CD14-positive monocyte (primary cell): ENCODE results near the gene SRPK1. TPM values are rescaled to one million over a fixed set of nuclear protein-coding genes. Genes with fewer than 3 reads are reported as not detected.

Experiments
- DNase-seq, 3 donors: peaks; one replicate each; pipeline ENCODE4 v3.0.0-alpha.2; 2011 to 2022
- H2AFZ ChIP-seq: 2 replicates; pipeline ENCODE4 v1.6.0; 2012; ENCODE audit warnings: mild to moderate bottlenecking, low read depth, low read length, inconsistent platforms; ENCODE audit not compliant: insufficient read depth, poor library complexity, severe bottlenecking
- H3K27ac ChIP-seq, 2 donors: 1 replicate in 1 of 2; 2 replicates in 1 of 2; pipeline ENCODE4 v1.5.1; 2012 to 2013; ENCODE audit warnings: low read length in 2 of 2, control low read depth in 1 of 2, inconsistent platforms in 1 of 2, low read depth in 1 of 2, mild to moderate bottlenecking in 1 of 2
- H3K27me3 ChIP-seq, 2 donors: one replicate each; pipeline versions ENCODE4 v1.6.0 to v1.6.1; 2011 to 2013; ENCODE audit warnings: low read length in 2 of 2; ENCODE audit not compliant: control insufficient read depth in 2 of 2, insufficient read depth in 2 of 2
- H3K36me3 ChIP-seq, 2 donors: replicated peaks in 1 of 2; 1 replicate in 1 of 2; 2 replicates in 1 of 2; pipeline versions ENCODE4 v1.5.1 to v1.6.1; 2012 to 2013; ENCODE audit warnings: low read length in 2 of 2, control low read depth in 1 of 2, inconsistent platforms in 1 of 2, mild to moderate bottlenecking in 1 of 2; ENCODE audit not compliant: insufficient read depth in 2 of 2, control insufficient read depth in 1 of 2
- H3K4me1 ChIP-seq, 2 donors: 1 replicate in 1 of 2; 2 replicates in 1 of 2; pipeline versions ENCODE4 v1.5.1 to v1.6.1; 2012 to 2013; ENCODE audit warnings: low read length in 2 of 2, control low read depth in 1 of 2, inconsistent platforms in 1 of 2, mild to moderate bottlenecking in 1 of 2, moderate library complexity in 1 of 2; ENCODE audit not compliant: insufficient read depth in 2 of 2, control insufficient read depth in 1 of 2
- H3K4me2 ChIP-seq: replicated peaks from 2 replicates; pipeline ENCODE3; 2012; ENCODE audit warnings: low read length, moderate library complexity, mild to moderate bottlenecking; ENCODE audit not compliant: poor library complexity, severe bottlenecking; ENCODE audit errors: extremely low read depth
- H3K4me3 ChIP-seq, 3 experiments: fragments of 200-600 bp in 1 of 3; sonication (generic) in 1 of 3; replicated peaks in 1 of 3; 1 replicate in 2 of 3; 2 replicates in 1 of 3; pipeline ENCODE4 v1.5.1; 2011 to 2013; ENCODE audit warnings: low read length in 3 of 3, mild to moderate bottlenecking in 3 of 3, control low read depth in 2 of 3, low read depth in 2 of 3, inconsistent platforms in 1 of 3, moderate library complexity in 1 of 3
- H3K79me2 ChIP-seq: 2 replicates; pipeline ENCODE4 v1.6.0; 2012; ENCODE audit warnings: mild to moderate bottlenecking, control low read depth, inconsistent platforms, low read length, moderate library complexity; ENCODE audit not compliant: insufficient read depth
- H3K9ac ChIP-seq: 2 replicates; pipeline ENCODE4 v1.6.0; 2017; ENCODE audit warnings: low read length, mild to moderate bottlenecking; ENCODE audit not compliant: insufficient read depth, poor library complexity, severe bottlenecking
- H3K9me3 ChIP-seq, 2 donors: replicated peaks in 1 of 2; 1 replicate in 1 of 2; 2 replicates in 1 of 2; pipeline versions ENCODE4 v1.5.1 to v1.6.1; 2012 to 2013; ENCODE audit warnings: low read length in 2 of 2, control low read depth in 1 of 2; ENCODE audit not compliant: control insufficient read depth in 1 of 2, insufficient read depth in 1 of 2
- H4K20me1 ChIP-seq: 2 replicates; pipeline ENCODE4 v1.6.0; 2012; ENCODE audit warnings: mild to moderate bottlenecking, low read length, control low read depth, moderate library complexity; ENCODE audit not compliant: insufficient read depth
- H3K27ac Mint-ChIP-seq, 7 donors: one replicate each; pipeline ENCODE4 v1.8.0; 2020; ENCODE audit warnings: mild to moderate bottlenecking in 7 of 7, mixed read lengths in 7 of 7, moderate library complexity in 6 of 7, inconsistent platforms in 2 of 7
- H3K27me3 Mint-ChIP-seq, 3 donors: one replicate each; pipeline ENCODE4 v1.8.0; 2021 to 2022; ENCODE audit warnings: low read depth in 3 of 3, mild to moderate bottlenecking in 3 of 3, mixed read lengths in 3 of 3, moderate library complexity in 3 of 3, inconsistent platforms in 1 of 3
- H3K36me3 Mint-ChIP-seq, 2 donors: one replicate each; pipeline ENCODE4 v1.8.0; 2020; ENCODE audit warnings: mixed read lengths in 2 of 2, inconsistent platforms in 1 of 2, mild to moderate bottlenecking in 1 of 2
- H3K4me1 Mint-ChIP-seq: one replicate; pipeline ENCODE4 v1.8.0; 2020; ENCODE audit warnings: mild to moderate bottlenecking, mixed read lengths
- H3K4me3 Mint-ChIP-seq, 2 donors: one replicate each; pipeline ENCODE4 v1.8.0; 2020; ENCODE audit warnings: mild to moderate bottlenecking in 2 of 2, mixed read lengths in 2 of 2, moderate library complexity in 1 of 2
- H3K9me3 Mint-ChIP-seq, 7 donors: one replicate each; pipeline ENCODE4 v1.8.0; 2020 to 2022; ENCODE audit warnings: mixed read lengths in 7 of 7, mild to moderate bottlenecking in 6 of 7, moderate library complexity in 6 of 7, inconsistent platforms in 2 of 7
- WGBS: methylation state at CpG from one replicate; pipeline ENCODE4 v1.1.5; 2013; ENCODE audit warnings: missing lambda C conversion rate; ENCODE audit not compliant: insufficient coverage; 5-methylcytosine and 5-hydroxymethylcytosine counted together
- intact Hi-C, 2 donors: fragments of 100-400 bp; cut with micrococcal nuclease; formaldehyde crosslinking; loops; one replicate each; pipeline versions ENCODE4 v1.15.0 to v1.15.1; 2023
- polyA plus RNA-seq, 3 donors: library from polyadenylated mRNA; depleted of rRNA in 1 of 3; unstranded in 2 of 3; stranded (reverse) in 1 of 3; fragments of 300-500 nt in 2 of 3; fragments of >200 nt in 1 of 3; fragmentation: Illumina TruSeq in 2 of 3; gene quantifications; 1 replicate in 2 of 3; 2 replicates in 1 of 3; pipeline ENCODE4 v1.2.3, GENCODE V29; 2012 to 2021
- TF ChIP-seq, protein P1 (sequence below): fragments of 200-600 bp; IDR thresholded peaks from one replicate; pipeline ENCODE4 v1.8.0; 2022; ENCODE audit warnings: antibody characterized with exemption, mild to moderate bottlenecking

SRPK1 gene
- polyA plus RNA-seq, 3 donors, result 7.2 to 24.8 (median 20.5) TPM

DNA sequence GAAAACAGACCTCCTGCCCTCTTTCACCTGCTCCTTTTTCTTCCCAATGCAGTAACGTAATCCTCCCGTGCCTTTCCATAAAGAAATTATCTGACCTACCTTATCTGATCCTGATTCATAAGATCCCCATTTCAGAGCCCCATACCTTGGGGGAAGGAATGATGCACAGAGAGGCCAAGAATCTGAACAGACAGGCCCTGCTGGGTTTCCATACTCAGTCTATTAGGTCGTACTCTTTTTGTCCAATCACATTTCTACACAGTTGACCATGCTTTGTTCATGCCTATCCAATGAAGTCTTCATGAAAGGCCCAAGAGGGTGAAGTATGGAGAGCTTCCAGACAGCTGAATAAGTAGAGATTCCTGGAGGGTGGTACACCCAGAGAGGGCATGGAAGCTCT, 25.3 kb downstream of the SRPK1 start:
- Histone ChIP-seq H3K9ac (no peak overlapping the region), H3K36me3 (peaks cover 7 to 39% of the 10 kb centered on the region in 2 donors), H3K79me2 (peaks cover 84% of the 10 kb centered on the region), H4K20me1 (no peaks in the 10 kb centered on the region), H2AFZ (no peak overlapping the region), H3K4me1 (no peaks in the 10 kb centered on the region), H3K27ac (no peak overlapping the region), H3K9me3 (no peaks in the 10 kb centered on the region), H3K27me3 (no peaks in the 10 kb centered on the region), H3K4me3 (no peak overlapping the region), H3K4me2 (no peak overlapping the region)
- H3K9me3 Mint-ChIP-seq, result peaks cover 0 to 5% (median 0%) of the 10 kb centered on the region in 7 donors
- H3K4me3 Mint-ChIP-seq, result no peak overlapping the region
- peak overlapping the region in 1 of 7 donors; percentile 10 for H3K27ac Mint-ChIP-seq
- TF ChIP-seq, protein P1, sequence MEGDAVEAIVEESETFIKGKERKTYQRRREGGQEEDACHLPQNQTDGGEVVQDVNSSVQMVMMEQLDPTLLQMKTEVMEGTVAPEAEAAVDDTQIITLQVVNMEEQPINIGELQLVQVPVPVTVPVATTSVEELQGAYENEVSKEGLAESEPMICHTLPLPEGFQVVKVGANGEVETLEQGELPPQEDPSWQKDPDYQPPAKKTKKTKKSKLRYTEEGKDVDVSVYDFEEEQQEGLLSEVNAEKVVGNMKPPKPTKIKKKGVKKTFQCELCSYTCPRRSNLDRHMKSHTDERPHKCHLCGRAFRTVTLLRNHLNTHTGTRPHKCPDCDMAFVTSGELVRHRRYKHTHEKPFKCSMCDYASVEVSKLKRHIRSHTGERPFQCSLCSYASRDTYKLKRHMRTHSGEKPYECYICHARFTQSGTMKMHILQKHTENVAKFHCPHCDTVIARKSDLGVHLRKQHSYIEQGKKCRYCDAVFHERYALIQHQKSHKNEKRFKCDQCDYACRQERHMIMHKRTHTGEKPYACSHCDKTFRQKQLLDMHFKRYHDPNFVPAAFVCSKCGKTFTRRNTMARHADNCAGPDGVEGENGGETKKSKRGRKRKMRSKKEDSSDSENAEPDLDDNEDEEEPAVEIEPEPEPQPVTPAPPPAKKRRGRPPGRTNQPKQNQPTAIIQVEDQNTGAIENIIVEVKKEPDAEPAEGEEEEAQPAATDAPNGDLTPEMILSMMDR, result no peak
- H3K4me1 Mint-ChIP-seq, result peaks cover 4% of the 10 kb centered on the region
- 100% methylated on average over 1 of the region's 3 CpGs for WGBS
- H3K27me3 Mint-ChIP-seq, result no peaks in the 10 kb centered on the region
- no peak for DNase-seq
- intact Hi-C loops, result no loop called here
- H3K36me3 Mint-ChIP-seq, result peaks cover 30 to 43% of the 10 kb centered on the region in 2 donors

DNA sequence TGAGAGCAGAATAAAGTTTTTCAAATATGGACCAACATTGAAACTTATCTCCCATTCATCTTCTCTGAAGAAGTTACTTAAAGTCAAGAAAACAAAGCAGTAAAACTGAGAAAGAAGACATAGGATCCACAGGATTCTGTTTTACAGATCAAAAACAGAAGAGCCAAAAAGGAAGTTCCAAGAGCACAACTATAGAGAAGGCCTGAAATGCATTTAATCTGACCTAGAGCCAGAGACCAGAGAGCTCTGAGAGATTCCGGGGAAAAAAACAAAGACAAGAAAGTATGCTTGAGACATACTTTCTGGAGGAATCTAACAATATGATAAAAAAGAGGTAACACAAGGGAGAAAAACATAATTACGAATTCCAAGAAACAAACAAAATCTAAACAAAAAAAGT, 26.1 kb downstream of the SRPK1 start:
- Mint-ChIP-seq H3K27ac (peak overlapping the region in 1 of 7 donors; percentile 39), H3K27me3 (no peaks in the 10 kb centered on the region), H3K9me3 (peaks cover 0 to 5% (median 0%) of the 10 kb centered on the region in 7 donors), H3K36me3 (peaks cover 31 to 46% of the 10 kb centered on the region in 2 donors), H3K4me3 (no peak overlapping the region), H3K4me1 (peaks cover 4% of the 10 kb centered on the region)
- no CpG with 5 or more reads among the region's 2 CpGs for WGBS
- Histone ChIP-seq H3K9ac (no peak overlapping the region), H3K27ac (no peak overlapping the region), H3K4me2 (no peak overlapping the region), H3K79me2 (peaks cover 78% of the 10 kb centered on the region), H3K4me3 (no peak overlapping the region), H4K20me1 (no peaks in the 10 kb centered on the region), H3K4me1 (no peaks in the 10 kb centered on the region), H3K27me3 (no peaks in the 10 kb centered on the region), H2AFZ (no peak overlapping the region), H3K36me3 (peaks cover 6 to 35% of the 10 kb centered on the region in 2 donors), H3K9me3 (no peaks in the 10 kb centered on the region)
- TF ChIP-seq, protein P1, result no peak
- no peak for DNase-seq
- intact Hi-C loops, result no loop called here
